A172 (cell line): Measurements from ENCODE around the gene CFAP77. TPM values are rescaled to one million over a fixed set of nuclear protein-coding genes. Genes with fewer than 3 reads are reported as not detected.
"Not testable (repeated sequence)": the region's sequence is repeated elsewhere in the genome, so short reads cannot be mapped to it uniquely, and the experiment has no call there.

Experiments
- DNase-seq: peaks from one replicate; pipeline ENCODE4 v3.0.0-alpha.2; 2015; ENCODE audit warnings: low spot score
- total RNA-seq: library from RNA; depleted of rRNA; stranded (reverse); fragments of >200 nt; shearing (Covaris generic); gene quantifications from 2 replicates; pipeline ENCODE4 v1.2.3, GENCODE V29; 2014

The CFAP77 gene
- total RNA-seq, 1 experiment from 2014 or later, result not detected

DNA sequence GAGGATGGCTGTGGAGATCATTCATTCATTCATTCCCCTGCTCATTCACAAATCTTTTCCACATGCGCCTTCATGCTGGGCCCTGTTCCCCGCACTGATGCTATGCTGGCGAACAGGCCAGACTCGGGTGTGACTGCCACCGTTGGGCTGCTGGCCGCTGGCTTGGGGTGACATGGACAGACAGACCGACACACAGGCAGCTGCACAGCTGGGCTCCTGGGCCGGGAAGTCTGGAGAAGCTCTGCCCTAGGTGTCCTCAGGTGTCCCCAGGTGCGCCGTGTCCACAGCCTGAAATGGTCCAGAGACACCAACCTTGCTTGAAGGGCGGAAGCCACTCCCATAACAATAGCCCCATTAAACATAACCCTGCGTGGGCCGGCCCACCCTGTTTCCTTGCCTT, 137.4 kb downstream of the CFAP77 start:
- DNase-seq, result no peak

DNA sequence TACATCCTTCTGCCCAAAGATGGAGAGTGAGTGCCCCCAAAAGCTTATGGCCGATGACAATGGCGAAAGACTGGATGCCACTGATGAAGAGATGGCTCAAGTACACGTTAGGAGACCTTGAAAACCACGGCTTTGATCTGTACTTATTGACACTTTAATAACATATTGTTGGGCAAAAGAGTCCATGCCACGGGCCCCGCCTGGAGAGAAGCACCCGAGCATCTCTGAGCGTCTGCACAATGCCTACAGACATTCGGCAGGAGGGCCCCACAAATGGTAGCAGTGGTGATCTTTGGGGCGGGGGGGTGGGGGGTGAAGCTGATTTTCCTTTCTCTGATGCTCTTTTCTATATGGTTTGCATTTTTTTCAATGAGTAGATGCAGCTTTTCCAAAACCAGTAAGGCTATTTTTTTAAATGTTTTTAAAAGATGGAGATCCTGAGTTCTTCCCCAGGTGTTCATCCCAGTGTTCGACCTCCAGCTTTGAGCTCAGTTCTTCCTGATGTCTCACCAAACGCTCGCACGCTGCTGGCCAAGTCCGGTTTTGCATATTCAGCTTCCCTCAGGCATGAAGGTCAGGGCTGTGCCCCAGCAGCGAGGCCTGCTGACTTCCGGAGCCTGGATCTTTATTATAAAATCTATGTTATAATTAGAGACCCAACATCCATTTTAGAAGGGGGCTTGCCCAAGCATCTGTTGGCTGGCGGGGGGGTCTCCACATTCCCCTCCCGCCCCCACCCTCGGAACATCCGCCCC, 138.1 kb downstream of the CFAP77 start:
- DNase-seq, result no peak

DNA sequence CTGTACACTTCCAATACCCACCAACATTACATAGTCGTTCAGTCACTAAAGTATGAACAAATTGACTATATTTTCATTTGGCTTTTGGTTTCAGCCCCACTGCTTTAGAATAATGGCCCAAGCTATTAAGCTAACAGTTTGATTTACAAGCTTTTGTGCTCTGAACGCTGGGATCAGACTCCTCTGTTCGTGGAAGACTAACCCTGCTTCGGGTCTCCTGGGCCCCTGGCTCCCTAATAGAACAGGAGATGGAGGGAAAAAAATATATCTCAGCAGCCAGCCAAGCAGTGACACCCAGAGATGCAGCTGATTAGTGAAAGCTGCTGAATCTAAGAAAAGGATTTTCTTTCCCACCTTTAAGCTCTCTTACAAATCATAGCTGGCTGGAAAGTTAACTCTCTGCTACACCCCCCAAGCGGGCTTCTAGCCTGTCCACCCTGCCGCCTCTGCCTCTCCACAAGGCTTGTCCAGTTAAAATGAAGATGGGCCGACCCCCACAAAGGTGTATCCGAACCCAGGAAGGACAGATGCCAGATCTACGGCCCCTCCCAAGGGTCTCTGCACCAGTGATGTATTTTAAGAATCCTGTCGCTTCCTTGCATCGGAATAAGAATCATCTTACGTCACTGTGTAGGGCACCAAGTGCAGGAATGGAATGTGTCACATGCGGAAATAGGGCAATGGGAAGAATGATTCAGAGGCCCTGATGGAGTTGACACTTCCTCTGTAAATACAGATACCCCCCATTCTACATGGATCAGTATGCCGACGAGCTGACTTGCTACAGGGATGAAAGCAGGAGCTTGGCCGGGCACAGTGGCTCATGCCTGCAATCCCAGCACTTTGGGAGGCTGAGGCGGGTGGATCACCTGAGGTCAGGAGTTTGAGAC, 139.0 kb downstream of the CFAP77 start:
- DNase-seq, result peak; percentile 85

DNA sequence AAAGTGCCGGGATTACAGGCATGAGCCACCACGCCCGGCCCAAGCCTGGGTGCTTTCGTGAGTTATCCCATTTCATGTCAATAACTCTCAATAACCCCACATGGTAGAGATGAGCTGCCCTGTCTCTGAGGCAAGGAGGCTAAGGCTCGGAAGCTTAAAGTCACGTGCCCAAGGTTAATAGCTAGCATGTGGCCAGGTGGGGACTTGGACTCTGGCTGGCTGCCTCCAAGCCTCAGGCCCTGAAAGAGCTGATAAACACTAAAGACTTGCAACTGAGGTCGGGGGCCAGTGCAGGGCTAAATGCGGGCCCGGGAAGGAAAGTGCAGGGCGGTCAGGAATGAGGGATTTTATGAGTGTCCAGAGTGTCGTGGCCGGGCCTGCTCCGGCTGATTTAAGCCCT, 141.5 kb downstream of the CFAP77 start:
- DNase-seq, result no peak

DNA sequence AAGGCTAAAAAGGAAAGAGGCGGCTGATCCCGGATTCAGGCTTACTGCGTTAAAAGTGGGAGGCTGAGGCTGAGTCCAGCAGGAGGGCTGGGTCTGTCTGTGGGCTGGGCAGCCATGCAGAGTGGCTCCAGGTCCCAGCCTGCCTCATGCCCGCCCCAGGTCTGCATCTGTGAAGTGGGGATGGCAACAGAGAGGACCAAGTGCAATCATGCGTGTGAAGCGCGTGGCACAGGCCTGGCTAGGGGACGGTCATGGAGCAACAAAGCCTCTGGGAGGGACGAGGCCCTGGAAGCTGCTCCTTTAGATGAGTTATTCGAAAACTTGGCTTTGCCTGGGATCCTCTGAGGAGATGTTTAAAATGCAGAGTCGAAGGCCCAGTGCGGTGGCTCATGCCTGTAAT, 142.0 kb downstream of the CFAP77 start:
- DNase-seq, result no peak

DNA sequence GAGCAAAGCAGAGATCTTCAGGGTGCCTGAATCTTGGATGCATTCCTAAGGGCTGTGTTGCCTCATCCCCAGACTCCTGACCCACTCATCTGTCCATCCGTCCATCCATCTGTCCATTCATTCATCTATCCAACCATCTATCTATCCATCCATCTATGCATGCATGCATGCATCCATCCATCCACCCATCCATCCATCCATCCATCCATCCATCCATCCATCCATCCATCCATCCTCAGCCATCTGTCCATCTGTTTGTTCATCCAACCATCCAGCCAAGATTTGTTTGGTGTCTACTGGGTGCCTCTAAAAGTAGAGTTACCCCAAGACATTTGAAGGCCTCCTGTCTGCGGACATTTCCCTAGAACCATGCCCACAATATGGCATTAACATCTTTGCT, 144.7 kb downstream of the CFAP77 start:
- DNase-seq, result no peak

DNA sequence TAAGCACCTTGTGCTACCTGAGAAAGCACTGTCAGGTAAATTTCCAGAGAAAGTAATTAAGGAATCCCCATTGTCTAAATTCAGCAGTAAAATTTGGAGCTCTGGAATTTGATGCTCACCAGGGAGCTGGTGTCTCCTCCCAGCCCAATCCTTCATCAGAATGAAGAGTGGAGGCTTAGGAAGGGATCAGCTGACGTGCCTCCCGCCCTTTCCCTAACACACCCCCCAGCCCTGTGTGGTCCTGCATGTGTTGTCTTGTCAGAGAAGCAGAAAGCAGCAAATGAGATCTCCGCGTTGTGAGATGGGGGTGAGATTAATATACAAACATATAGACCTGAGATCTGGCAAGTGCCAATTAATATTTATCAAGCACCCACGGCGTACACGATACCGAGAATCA, 145.5 kb downstream of the CFAP77 start:
- DNase-seq, result no peak

DNA sequence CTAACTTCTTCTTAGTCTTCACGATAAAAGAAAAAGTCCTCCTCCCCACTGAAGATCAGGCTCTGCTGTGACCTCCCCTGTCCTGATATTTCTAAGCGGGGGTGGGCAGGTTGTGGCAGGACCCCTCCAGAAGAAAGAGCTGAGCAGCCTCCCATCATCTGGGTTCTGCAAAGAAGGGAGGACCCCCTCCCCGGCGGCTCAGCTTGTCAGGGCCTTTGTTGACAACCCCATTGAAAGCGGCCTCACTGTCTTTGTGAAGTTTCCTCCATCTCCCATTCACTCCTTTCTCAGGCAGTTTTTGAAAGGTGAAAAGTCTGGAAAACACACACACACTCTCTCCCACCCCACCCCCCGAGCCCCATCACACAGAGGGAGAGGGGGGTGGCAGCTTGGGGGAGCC, 146.2 kb downstream of the CFAP77 start:
- no peak for DNase-seq

DNA sequence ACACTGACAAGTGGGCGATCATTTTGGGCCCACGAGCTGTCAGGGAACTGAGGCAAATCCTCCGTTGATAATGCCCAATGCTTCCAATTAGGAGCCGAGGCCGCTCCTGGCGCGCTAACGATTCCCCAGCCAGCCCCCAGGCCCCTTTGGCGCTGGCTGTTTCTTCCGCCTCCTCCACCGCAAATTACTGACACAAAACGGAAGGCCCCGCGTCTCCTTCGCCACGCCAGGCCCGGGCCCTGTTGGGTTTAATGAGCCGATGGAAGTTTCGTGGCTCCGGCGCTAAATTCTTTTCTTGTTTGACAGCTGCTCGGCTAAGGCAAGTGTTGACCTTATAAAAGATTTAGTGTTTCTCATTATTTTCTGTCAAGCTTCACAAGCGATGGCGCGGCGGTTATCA, 146.7 kb downstream of the CFAP77 start:
- DNase-seq, result no peak

DNA sequence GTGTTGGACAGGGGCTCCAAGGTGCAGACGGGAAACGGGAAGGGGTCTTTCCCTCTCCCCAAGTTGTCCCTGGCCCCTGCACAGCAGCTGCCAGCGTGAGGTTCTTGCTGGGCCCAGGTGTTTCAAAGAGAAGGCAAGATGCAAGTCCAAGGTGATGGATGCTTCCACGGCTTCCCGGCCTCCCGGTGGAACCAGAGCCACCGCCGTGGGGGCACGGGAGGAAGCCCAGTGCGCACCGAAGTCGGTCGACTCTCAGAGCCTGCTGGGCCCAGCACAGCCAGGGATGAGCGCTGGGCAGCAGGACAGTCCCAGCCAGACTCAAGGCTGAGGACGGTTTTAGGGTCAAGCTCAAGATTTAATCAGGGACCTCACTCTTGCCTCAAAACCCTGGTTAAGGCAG, 147.1 kb downstream of the CFAP77 start:
- DNase-seq, result no peak

DNA sequence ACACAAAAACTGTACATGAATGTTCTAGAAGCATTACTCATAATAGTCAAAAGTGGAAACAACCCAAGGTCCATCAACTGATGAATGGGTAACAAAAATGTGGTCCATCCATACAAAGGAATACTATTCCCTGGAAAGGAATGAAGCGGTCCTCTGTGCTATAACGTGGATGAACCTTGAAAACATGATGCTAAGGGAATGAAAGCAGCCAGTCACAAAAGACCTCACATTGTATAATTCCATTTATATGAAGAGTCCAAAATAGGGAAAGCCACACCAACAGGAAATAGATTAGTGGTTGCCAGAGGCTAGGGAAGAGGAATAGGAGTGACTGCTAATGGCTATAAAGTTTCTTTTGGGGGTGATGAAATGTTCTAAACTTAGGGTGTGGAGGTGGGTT, 149.7 kb downstream of the CFAP77 start:
- DNase-seq, result no peak

DNA sequence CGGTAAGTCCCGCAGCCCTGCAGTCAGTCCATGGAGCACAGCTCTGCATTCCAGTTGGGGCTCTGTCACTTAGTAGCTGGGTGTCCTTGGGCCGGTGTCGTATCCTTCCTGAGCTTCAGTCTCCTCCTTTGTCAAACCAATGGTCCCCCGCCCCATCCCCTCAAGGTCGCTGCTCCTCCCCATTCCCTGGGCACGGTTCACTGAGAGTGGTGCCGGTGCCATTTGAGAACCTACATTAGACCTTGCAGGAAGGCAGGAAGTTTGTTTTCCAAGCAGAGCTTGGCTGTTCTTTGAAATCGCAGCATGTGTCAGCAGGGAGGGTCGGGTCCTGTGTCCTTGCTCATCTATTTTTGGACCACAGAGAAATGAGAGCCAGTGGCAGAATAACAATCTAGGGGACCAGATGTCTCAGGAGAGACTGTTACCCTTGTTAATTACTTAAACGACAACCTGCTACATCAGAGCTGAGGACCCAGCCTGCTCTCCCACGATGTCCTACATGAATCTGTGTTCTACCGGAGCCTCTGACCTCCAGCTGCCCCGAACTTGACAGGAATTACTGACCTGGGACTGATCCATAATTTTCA, 150.7 kb downstream of the CFAP77 start:
- no peak for DNase-seq

DNA sequence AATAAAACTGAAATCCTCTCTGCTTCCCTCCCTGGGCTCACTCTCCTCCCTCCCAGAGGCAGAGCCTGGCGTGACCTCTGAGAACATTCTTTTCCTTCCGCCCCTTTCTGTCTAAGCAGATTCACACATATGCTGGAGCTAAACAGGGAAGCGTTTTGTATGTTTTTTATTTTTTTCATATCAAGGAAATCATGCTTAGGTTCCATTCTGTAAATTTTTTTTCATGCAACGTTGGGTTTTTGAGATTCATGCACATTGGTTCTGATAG, 152.2 kb downstream of the CFAP77 start:
- no peak for DNase-seq

DNA sequence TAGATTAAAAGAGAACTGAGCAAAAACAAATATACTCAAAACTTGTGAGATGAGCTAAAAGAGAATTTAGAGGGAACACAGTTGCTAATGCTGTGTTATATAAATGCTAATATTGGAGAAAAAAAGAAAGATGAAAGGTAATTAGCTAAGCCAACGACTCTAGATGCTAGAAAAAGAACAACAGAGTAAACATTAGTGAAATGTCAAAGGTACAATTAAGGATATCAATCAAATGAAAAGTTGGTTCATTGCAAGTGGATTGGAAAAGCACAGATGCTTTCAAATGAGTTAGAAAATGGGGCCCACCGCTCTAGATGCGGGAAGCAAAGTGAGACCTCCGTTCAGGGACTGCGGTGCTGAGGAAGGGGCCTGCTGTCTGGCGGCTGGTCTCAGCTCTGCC, 154.5 kb downstream of the CFAP77 start:
- DNase-seq, result no peak

DNA sequence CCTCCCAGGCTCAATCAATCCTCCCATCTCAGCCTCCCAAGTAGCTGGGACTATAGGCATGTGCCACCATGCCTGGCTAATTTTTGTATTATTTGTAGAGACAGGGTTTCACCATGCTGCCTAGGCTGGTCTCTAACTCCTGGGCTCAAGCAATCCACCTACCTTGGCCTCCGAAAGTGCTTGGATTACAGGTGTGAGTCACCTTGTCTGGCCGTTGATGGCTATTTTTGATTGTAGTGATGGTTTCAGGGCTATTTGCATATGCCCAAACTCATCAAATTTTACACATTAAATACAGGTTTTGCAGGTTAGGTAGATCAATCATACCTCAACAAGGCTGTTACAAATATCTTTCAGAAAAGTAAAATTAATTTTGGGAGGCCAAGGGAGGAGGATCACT, 158.8 kb downstream of the CFAP77 start:
- not testable (repeated sequence) for DNase-seq

DNA sequence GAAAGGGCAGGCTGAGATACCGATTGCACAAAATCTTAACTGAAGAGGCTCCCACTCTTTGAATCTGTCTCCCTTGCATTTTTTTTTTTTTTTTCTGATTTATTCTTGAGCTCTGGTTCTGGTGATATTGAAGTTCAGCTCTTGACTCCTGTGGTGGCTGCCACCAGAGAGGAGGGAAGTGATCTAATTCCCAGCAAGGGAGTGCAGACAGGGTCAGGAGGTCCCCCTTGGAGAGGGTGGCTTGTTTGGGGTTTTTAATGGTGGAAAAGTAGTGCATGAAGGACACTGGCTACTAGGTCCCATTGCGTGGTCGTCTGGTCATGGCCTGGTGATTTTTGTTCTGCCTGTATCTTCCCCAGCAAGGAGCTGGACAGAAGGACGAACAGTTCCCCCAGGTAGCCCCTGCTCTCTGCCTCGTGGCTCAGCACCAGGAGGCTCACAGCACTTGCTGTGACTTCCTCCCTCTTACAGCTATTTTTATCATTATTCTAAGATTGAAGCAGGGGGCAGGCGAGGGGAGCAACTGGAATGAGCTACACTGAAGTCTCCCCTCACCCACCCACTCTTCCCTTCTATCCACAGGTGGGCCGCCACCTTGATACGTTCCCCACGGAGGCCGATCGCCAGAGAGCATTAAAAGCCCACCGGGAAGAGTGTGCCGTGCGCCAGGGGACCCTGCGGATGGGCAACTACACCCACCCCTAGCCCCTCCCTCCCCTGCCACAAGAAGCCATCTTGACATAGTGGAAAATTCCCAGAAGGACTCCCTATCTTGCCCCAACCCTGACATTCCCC, 162.0 kb downstream of the CFAP77 start:
- DNase-seq, result no peak

DNA sequence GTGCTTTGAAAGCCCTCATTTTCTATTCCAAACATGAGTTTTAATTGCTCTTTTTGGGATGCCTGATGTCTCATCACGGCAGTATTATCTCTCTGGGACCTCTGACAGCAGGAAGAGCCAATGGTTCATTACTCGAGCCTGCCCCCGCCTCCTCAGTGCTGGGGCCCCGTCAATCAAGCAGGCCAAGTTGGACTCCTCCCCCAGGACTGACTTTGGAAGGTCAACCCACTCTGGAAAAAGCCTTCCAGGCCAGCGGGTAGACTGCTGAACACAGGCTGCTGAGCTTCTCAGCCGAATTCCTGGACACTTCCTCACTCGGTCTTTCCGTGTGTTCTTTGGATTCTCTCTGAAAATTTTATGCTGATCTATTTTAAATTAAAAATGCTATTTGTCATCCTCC, 162.9 kb downstream of the CFAP77 start:
- DNase-seq, result no peak

DNA sequence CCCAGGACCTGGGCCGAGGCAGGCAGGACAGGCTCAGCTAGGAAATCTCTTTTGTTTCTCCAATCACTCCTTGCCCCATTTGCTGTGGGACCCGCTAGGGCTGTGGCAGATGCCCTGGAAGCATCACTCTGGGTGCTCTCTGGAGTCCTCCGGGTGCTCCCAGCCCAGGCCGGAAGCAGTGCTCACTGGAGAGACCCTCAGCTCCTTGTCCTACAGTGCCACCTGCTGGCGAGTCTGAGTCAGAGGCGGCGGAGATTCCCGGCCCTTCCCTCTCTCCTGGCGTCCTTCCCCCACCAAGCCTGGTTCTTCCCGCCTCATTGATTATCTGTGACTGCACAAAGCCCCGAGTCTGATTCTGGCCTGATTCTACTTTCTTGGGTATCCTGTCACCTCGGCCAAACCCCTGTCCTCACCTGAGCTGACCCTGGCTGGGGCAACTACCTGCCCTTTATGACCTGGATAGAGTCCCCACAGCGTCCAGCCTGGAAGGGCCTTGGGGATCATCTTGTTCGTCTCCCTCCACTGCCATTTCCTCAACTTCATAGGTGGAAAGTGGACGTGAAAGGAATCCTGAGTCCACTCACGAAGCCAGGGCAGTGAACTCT, 165.1 kb downstream of the CFAP77 start:
- DNase-seq, result peak; percentile 76

DNA sequence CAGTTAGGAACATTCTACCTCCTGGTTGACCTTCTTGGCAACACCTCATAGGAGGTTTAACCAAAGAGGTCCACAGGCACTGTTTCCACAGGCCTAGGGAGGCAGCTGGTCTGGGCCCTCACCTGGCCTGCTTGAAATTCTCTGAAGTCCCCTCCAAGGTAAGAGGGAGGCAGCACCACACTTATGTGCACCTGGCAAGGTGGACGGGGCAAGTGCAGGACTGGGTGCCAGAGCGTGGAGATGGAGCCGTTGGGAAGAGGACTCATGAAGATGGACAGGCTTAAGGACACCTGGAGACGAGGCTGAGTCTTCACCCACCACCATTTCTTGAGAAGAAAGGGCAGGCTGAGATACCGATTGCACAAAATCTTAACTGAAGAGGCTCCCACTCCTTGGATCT, 165.8 kb downstream of the CFAP77 start:
- no peak for DNase-seq

DNA sequence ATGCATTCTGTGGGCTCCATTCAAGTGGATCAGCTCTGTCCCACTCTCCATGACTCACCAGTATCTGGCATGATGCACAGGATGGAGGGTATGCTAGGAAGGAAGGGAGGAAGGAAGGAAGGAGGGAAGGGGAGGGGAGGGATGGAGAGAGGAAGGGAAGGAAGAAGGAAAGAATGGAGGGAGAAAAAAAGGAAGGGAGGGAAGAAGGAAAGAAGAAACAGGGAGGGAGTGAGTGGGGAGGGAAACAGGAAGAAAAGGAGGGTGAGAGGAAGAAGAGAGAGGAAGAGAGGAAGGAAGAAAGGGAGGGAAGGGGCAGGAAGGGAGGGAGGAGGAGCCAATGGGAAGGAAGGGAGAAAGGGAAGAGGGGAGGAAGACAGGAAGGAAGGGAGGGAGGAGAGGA, 167.1 kb downstream of the CFAP77 start:
- DNase-seq, result no peak

DNA sequence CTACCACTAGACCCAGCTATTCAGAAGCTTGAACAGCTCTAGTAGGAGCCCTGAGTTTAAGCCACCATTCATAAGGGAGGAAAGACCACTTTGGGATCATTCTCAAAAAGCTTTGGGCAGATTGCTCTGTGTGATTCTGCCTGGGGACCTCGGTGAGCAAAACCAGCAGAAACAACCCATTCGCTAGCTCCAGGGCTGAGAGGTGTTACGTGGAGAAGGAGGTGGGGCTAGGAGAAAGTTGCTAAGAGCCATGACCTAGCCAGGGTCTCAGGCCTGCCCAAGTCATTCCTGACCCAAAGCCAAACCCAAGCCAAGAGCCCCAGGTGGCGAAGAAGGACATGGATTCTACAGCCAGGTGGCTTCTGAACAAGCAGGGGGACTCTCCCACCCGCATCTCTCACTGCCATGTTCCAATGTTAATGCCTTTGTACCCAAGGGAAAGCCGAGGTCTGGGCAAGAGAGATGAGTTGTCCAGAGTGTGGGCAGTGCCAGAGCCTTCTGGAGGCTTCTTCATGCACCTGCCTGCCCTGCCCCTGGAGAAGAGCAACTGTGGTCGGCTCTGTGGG, 168.4 kb downstream of the CFAP77 start:
- no peak for DNase-seq

DNA sequence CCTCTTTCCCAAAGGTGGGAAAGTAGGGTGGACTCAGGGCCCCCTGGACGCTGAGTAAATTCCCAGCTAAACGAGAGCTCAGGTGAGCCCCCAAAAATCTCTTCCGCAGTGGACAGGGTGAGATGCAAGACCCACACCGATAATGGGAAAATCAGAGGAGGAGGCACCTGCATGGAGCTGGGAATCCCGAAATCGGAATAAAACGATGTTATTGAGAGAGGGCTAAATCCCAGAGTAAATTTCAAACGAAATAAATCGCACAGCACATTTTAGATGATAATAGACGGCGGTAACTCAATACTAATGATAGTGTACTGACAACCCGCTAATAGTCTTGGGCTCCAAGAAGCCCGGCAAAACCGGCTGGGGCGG, 169.4 kb downstream of the CFAP77 start:
- DNase-seq, result no peak
